Fibroblast of mammary gland (primary cell): Measurements from ENCODE around the gene NAA60.
"Not testable (repeated sequence)": the region's sequence is repeated elsewhere in the genome, so short reads cannot be mapped to it uniquely, and the experiment has no call there.

Experiments
- DNase-seq: peaks from one replicate; pipeline ENCODE4 v3.0.0-alpha.2; 2010; ENCODE audit warnings: low read depth
- H3K4me3 ChIP-seq: 2 replicates; pipeline ENCODE4 v1.5.1; 2011; ENCODE audit warnings: low read depth, mild to moderate bottlenecking, low read length, moderate library complexity; ENCODE audit not compliant: control insufficient read depth
- CTCF ChIP-seq: conservative IDR thresholded peaks from 2 replicates; pipeline ENCODE4 v1.5.1; 2011; ENCODE audit warnings: low read depth, low read length, inconsistent platforms; ENCODE audit not compliant: control insufficient read depth, insufficient read depth

The NAA60 gene

GRCh38 chr16:3469736-3470135 lies 26.3 kb downstream of the NAA60 start:
- no peak overlapping the region for H3K4me3 ChIP-seq
- no peak for DNase-seq
- TF ChIP-seq CTCF = no peak

GRCh38 chr16:3470723-3471122 lies 27.2 kb downstream of the NAA60 start:
- no peak for DNase-seq
- no peak overlapping the region for H3K4me3 ChIP-seq
- no peak for TF ChIP-seq CTCF

- DNase-seq = no peak
- TF ChIP-seq CTCF = no peak
Observed at GRCh38 chr16:3471518-3472176, 28.2 kb downstream of the NAA60 start.

GRCh38 chr16:3472878-3473595 lies 29.6 kb downstream of the NAA60 start:
- DNase-seq = peak; percentile 51
- no peak for TF ChIP-seq CTCF
- H3K4me3 ChIP-seq = no peak overlapping the region

More at GRCh38 chr16:3471518-3472176, 28.2 kb downstream of the NAA60 start:
- no peak overlapping the region for H3K4me3 ChIP-seq

GRCh38 chr16:3473596-3473943 lies 30.1 kb downstream of the NAA60 start:
- H3K4me3 ChIP-seq, DNase-seq: not testable (repeated sequence)

GRCh38 chr16:3474136-3474779 lies 30.8 kb downstream of the NAA60 start:
- no peak for TF ChIP-seq CTCF

GRCh38 chr16:3474870-3475269 lies 31.4 kb downstream of the NAA60 start:
- H3K4me3 ChIP-seq = not testable (repeated sequence)

More at GRCh38 chr16:3474136-3474779, 30.8 kb downstream of the NAA60 start:
- no peak for DNase-seq
- H3K4me3 ChIP-seq = no peak overlapping the region

More at GRCh38 chr16:3474870-3475269, 31.4 kb downstream of the NAA60 start:
- not testable (repeated sequence) for DNase-seq
